ENCODE results near the gene CCDC14. TPM values are rescaled to one million over a fixed set of nuclear protein-coding genes. Genes with fewer than 3 reads are reported as not detected.
A peak's percentile ranks its signal among the peaks of the same experiment; 100 is the strongest.
"Not testable (repeated sequence)": the region's sequence is repeated elsewhere in the genome, so short reads cannot be mapped to it uniquely, and the experiment has no call there.

CCDC14 gene
- total RNA-seq, 1 donor from 2014 or later, result 10.7 TPM

DNA sequence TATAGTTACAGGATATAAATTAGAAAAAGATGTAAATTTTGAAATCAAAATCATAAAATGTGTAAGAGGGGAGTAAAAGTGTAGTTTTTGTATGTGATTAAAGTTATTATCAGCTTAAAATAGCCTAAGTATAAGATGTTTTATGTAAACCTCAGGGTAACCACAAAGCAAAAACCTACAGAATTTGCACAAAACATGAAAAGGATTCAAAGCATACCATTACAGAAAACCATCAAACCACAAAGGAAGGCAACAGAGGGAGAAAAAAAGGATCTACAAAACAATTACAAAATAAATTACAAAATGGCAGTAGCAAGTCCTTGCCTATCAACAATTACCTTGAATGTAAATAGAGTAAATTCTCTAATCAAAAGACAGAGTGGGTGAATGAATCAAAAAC lies 40.2 kb downstream of the CCDC14 start:
- ATAC-seq, result no peak
- no peak for DNase-seq
- intact Hi-C loops (cut with micrococcal nuclease), result no loop called here

- intact Hi-C loops (cut with micrococcal nuclease), result no loop called here
- ATAC-seq, result no peak
These were observed 40.6 kb downstream of the CCDC14 start for GRCh38 chr3:123920383-123920782.

GRCh38 chr3:123919353-123919752 lies 41.7 kb downstream of the CCDC14 start:
- DNase-seq (no peak), ATAC-seq (no peak)
- intact Hi-C loops (cut with micrococcal nuclease), result no loop called here

More at GRCh38 chr3:123920383-123920782, 40.6 kb downstream of the CCDC14 start:
- no peak for DNase-seq

DNA sequence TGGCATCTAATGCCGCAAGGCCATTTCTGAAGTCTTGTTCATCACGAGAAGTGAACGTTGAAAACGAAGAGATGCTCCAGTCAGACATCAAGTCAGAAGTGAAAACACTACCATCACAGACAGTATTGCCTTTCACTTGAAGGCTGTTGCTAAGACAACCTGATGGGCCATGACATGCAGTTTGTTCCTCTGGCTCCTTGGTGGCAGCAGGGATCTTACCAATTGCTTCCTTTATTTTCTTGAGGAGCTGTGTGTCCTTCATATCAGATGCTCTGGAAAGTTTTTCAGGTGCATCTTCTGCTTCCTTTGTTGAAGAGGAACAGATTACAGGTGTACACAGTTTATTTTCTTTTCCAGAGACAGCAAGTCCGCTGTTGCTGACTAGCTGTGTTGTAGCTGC lies 46.2 kb downstream of the CCDC14 start:
- intact Hi-C loops (cut with micrococcal nuclease), result no loop called here
- DNase-seq (no peak), ATAC-seq (no peak)

GRCh38 chr3:123909785-123910184 lies 51.2 kb downstream of the CCDC14 start:
- DNase-seq, result no peak
- intact Hi-C loops (cut with micrococcal nuclease), result no loop called here

GRCh38 chr3:123907720-123908119 lies 53.3 kb downstream of the CCDC14 start:
- intact Hi-C loops (cut with micrococcal nuclease), result no loop called here
- ATAC-seq (no peak), DNase-seq (no peak)

More at GRCh38 chr3:123909785-123910184, 51.2 kb downstream of the CCDC14 start:
- ATAC-seq, result no peak

- DNase-seq, result no peak
- no peak for ATAC-seq
- intact Hi-C loops (cut with micrococcal nuclease), result no loop called here
These were observed 61.6 kb downstream of the CCDC14 start for GRCh38 chr3:123899300-123899865.

GRCh38 chr3:123893012-123893411 lies 68.0 kb downstream of the CCDC14 start:
- DNase-seq (no peak), ATAC-seq (no peak)
- intact Hi-C loops (cut with micrococcal nuclease), result no loop called here

- intact Hi-C loops (cut with micrococcal nuclease), result no loop called here
- ATAC-seq (no peak), DNase-seq (no peak)
These were observed 68.8 kb downstream of the CCDC14 start for GRCh38 chr3:123892195-123892594.

- ATAC-seq; intact Hi-C loops (cut with micrococcal nuclease); DNase-seq: not testable (repeated sequence)
These were observed 70.0 kb downstream of the CCDC14 start for GRCh38 chr3:123890991-123891390.

- intact Hi-C loops (cut with micrococcal nuclease); ATAC-seq; DNase-seq: not testable (repeated sequence)
These were observed 70.9 kb downstream of the CCDC14 start for GRCh38 chr3:123890162-123890561.

- intact Hi-C loops (cut with micrococcal nuclease), result no loop called here
- ATAC-seq (no peak), DNase-seq (no peak)
These were observed 76.0 kb downstream of the CCDC14 start for GRCh38 chr3:123884993-123885392.

GRCh38 chr3:123884203-123884831 lies 76.7 kb downstream of the CCDC14 start, which contains the start of gene MYLK:
MYLK (minus strand) TSS chr3:123884332; CDS start chr3:123793841, 90,491 bp downstream.
- intact Hi-C loops (cut with micrococcal nuclease), result no loop called here
- ATAC-seq (peak; percentile 97), DNase-seq (peak; percentile 80)

GRCh38 chr3:123883701-123884202 lies 77.3 kb downstream of the CCDC14 start:
- ATAC-seq (no peak), DNase-seq (peak; percentile 34)

GRCh38 chr3:123883111-123883510 lies 77.9 kb downstream of the CCDC14 start:
- DNase-seq (no peak), ATAC-seq (no peak)
- intact Hi-C loops (cut with micrococcal nuclease), result no loop called here

More at GRCh38 chr3:123883701-123884202, 77.3 kb downstream of the CCDC14 start:
- intact Hi-C loops (cut with micrococcal nuclease), result no loop called here

- ATAC-seq (no peak), DNase-seq (no peak)
- intact Hi-C loops (cut with micrococcal nuclease), result no loop called here
These were observed 79.3 kb downstream of the CCDC14 start for GRCh38 chr3:123881771-123882170.

DNA sequence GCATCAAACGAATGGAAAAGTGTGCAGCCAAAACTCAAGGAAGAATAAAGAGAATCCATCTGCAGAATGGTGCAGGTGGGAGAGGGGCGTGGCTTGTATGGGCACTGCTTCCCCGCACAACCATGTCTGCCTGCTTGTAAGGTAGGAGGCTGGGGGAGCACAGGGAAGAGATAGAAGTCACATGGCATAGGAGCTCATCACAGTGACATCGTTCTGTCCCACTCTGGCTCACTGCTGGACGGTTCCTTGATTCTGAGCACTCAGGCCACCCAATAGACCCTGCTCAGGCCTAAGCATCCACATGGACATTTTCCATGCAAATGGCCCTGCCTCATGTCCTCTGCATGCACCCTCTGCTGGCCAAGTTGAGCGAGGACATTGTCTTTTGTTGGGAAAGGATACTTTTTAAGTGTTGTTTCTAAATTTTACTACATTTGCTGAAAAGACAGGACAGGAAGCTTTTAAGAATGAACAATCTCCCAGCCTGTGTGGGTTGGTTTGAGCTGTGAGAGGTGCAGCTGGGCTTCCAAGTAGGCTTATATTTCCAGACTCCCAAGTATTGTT lies 79.9 kb downstream of the CCDC14 start:
- intact Hi-C loops (cut with micrococcal nuclease), result no loop called here
- DNase-seq (no peak), ATAC-seq (no peak)

- ATAC-seq (no peak), DNase-seq (no peak)
- intact Hi-C loops (cut with micrococcal nuclease), result no loop called here
These were observed 82.2 kb downstream of the CCDC14 start for GRCh38 chr3:123878807-123879206.

GRCh38 chr3:123877965-123878364 lies 83.1 kb downstream of the CCDC14 start:
- intact Hi-C loops (cut with micrococcal nuclease), result no loop called here
- DNase-seq (no peak), ATAC-seq (no peak)

DNA sequence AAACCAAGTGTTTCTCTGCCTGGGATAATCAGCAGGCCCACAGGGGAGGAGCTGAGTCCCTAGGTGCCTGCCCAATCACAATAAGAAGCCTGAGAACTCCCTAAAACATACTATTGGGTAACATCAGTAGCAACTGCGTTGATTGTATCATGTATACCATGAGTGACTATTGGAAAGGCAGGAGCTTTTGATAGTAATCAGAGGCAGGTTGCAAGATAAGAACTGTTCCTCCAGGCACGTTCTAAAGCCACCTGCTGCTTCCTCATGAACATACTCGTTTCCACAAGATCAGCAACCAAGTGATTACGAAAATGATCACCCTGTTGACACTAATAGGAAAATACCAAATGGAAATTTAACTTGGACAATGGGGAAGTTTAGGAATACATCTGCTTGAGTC lies 83.6 kb downstream of the CCDC14 start:
- intact Hi-C loops (cut with micrococcal nuclease), result no loop called here
- ATAC-seq (no peak), DNase-seq (no peak)
